ENCODE measurements around the gene SMIM14.
"Not testable (repeated sequence)": the region's sequence is repeated elsewhere in the genome, so short reads cannot be mapped to it uniquely, and the experiment has no call there.

The SMIM14 gene

DNA sequence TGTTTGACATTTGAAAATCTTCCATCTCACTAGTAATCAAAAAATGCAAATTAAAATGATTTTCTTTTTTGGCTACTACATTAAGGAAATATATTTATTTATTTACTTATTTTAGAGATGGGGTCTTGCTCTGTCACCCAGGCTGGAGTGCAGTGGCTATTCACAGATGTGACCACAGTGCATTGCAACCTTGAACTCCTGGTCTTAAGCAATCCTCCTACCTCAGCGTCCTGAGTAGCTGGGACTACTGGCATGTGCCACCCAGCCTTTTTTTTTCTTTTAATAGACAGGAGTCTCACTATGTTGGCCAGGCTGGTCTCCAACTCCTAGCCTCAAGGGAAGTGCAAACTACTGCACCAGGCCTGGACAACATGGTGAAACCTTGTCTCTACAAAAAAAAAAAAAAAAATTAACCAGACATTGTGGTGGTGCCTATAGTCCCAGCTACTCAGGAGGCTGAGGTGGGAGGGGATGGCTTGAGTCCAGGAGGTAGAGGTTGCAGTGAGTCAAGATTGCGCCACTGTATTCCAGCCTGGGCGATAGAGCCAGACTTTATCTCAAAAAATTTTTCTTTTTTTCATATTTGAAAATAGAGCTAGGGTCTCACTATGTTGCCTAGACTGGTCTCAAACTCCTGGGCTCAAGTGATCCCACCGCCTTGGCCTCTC is 4.4 kb upstream of the SMIM14 start:
- DNase-seq = no peak

DNA sequence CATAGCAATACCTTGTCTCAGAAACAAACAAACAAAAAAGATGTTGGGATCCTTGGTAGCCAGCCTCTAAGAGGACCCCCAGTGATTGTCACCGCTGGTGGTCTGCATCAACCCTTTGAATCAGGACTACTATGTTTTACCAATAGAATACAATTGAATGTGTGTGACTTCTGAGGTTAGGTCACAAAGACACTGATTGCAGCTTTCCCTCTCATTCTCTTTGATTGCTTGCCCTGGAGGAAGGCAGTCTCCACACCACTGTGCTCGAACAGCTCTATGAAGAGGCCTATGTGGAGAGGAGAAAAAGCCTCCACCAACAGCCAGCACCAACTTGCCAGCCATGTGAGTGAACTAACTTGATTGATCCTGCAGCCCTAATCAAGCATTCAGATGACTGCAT is 2.8 kb upstream of the SMIM14 start:
- DNase-seq = no peak

DNA sequence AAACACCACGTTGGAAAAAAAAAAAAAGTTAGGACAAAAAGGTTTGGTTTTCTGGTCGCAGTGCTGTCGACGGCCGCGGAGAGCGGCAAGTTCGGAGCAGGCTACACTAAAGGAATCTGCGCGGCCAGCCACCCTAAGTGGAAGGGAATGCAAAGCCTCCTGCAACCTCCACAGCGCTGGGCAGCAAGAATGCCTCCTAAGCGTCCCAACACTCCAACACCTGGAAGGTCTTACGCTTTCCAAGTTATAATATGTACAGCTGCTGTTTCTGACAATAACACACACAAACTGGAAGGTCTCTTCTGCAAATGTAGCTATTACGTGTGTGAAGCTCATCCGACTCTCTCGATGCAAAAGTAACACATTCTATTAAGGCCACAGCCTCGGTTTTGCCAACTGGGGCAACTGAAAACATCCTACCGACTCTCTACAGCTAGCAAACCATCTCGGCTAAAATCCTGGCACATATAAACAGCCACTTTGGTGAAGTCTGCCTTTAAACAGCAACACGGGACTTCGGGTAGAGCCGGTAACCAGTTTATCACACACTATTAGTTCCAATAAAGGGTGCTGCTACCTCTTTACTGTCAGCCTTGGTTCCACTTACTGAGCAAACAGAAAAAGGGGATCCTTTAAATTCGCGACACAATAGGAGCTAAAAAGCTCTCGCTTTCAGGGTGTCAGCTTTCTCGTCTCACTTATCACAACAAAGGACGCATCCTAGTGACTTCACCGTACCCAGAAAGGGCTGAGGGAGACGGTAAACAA is 895 bp downstream of the SMIM14 start:
- DNase-seq = peak; percentile 8

DNA sequence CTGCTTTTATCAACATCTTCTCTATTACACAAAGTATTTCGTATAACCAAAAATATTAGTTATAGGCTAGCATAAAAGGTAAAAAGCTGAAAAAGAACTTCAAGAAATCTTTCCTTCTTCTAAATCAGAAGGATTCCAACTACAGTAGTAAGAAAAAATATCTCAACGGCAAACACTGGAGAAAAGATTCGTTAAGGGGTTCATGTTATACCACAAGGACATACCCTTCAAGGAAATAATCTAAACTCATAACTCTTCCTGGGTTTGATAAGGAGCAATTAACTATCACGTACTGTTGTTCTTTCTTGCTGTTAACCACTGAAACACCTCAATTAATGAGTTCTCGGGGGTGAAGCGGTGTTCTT is 1.5 kb downstream of the SMIM14 start:
- DNase-seq = no peak

DNA sequence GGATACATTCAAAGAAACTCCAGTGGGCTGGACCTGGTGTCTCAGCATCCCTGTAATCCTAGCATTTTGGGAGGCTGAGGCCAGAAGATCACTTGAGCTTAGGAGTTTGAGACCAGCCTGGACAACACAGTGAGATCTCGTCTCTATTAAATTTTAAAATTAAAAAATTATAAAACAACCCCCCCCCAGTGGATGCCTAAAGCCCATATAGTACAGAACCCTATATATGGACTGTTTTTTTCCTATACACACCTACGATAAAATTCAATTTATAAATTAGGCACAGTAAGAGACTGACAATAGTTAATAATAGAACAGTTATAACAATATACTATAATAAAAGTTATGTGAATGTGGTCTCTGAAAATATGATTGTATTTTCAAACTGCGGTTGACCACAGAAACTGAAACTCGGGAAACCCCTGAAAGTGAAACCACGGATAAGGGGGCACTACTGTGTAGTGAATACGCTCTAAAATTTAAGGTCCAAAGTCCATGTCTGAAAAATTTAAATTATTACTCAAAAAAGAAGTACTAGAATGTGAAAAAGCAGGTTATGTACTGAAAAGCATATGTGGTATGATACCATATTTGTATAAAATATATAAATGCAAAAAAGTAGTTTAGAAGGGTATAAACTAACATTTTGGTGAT is 2.0 kb downstream of the SMIM14 start:
- no peak for DNase-seq

DNA sequence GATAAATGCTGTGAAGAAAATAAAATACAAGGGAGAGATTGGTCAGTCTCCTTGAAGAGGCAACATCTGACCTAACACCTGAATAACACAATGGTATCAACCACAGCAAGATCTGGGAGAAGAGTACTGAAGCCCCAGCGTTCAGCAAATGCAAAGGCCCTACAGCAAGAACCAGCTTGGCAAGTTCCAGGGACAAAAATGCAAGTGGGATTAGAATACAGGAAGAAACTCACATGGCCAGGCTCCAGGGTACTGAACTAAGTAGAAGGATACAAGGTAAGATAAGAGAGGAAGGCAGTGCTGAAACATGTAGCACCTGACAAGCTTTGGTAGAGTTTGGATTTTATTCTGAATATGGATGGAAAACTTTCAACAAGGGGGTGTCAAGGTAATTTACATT is 3.6 kb downstream of the SMIM14 start:
- no peak for DNase-seq

DNA sequence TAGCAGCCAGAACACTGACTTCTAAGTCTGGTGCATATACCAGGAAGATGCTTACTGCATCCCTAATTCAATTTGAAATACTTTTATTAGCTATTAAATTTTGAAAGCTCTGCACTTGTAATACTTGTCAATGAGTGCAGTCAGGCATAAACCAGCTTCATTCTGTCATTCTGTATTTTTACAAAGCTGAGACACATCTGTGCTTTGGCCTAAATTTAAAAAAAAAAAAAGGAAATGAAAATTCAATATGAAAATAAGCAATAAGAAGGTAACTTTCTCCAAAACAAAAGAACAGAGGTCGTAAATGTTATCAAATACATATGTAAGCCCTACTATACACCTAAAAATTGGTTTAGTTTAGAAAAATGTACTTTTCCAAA is 7.0 kb downstream of the SMIM14 start:
- no peak for DNase-seq

DNA sequence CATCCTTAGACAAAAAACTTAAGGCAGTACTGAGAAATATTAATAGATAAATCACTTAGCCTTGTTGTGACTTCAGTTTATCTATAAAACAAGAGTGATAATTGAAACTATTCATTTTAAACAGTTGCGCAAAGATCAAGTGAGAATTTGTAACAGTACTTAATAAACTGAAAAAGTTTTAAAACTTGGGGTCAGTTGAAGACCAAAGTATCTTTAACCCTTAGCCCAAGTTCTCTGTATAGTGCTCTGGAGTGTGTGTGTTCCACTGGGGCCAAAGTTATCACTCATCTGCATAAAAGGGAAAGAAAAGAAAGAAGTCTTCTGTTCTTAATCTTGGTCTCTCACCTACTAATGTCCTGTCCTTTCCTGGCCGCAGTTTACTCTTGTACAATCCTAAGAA is 11.3 kb downstream of the SMIM14 start:
- DNase-seq = no peak

DNA sequence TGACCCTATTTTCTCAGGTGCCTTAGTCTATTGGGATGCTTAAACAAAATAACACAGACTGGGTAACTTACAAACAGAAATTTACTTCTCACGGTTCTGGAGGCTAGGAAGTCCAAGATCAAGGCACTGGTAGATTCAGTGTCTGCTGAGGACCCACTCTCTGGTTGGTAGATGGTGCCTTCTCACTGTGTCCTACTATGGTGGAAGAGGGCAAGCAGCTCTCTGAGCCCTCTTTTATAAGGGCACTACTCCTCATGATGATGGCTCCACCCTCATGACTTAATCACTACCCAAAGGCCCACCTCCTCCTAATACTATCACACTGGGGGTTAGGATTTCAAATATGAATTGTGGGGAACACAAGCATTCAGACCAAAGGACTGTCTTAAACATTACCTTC is 11.8 kb downstream of the SMIM14 start:
- no peak for DNase-seq

DNA sequence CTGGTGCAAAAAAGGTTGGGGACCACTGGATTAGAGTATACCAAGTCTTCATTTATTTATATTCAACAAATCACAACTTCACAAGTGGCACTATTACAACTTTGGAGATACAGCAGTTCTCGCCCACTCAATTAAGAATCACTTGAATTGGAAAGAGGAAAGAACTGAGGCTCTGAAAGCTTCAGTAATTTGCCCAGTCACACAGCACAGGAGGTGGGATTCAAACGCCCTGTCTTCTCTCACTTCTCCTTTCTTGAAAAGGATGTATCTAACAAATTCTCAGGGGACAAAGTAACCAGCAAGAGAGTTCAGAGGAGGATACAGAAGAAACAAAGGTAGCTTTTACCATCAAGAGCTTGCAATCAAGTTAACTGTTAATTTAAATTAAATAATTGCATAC is 12.4 kb downstream of the SMIM14 start:
- DNase-seq = no peak

DNA sequence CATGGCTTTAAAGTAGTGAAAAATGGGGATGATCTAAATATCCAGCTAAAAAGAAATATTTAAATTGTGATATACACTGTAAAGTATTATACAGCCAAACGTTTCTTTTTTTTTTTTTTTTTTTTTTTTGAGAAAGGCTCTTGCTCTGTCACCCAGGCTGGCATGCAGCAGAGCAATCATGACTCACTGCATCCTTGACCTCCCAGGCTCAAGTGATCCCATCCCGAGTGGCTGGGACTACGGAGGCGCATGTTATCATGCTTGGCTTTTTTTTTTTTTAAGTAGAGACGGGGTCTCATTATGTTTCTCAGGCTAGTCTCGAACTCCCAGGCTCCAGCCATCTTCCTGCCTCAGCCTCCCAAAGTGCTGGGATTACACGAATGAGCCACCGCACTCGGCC is 17.1 kb downstream of the SMIM14 start:
- DNase-seq = no peak

DNA sequence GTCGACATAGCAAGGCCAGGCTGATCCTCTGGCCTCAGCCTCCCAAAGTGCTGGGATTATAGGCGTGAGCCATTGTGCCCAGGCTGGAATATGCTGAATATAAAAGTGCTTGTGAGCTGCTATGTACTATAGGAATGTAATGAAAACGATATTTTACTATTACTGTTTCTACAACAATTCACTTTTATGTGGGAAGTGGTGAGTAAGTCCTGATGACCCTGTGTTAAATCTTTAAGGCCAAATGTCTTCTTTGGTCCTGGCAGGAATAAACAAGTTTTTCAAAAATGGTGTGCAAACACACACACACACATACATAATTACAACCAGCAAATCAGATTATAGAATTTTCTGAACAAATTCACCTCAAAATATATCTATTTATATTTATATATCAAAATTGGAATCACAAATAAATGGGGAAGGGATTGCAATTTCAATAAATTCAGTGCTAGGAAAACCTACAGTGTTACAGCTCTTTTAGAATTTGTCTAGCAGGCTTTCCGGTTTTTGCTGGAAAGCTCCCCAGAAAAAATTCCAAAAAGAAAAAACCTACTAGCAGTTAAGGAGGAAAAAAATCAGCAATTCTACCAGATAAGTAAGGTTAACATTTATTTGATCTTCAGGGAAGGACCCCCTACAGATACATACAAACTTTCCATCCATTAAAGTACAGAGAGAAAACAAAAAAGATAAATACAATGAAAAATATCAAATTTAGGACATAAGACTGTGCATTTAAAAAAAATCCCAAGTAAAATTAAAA is 17.9 kb downstream of the SMIM14 start:
- no peak for DNase-seq

DNA sequence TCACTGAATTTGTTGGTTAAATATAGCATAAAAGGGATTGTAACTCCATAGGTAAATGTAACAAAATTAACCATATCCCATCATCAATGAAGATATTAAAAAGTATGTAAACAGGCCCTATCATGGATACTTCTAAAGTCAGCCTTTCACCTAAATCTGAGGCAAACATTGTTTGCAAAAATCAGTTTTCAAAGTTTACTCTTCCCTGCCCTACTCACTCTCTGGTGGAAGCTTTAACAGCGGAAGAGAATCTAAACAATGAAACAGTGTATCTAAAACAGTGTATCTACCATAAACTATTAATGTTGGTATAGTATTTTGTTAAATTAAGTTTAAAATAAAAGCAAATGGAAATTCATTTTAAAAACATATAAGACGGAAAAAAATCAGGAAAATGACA is 21.1 kb downstream of the SMIM14 start:
- no peak for DNase-seq

DNA sequence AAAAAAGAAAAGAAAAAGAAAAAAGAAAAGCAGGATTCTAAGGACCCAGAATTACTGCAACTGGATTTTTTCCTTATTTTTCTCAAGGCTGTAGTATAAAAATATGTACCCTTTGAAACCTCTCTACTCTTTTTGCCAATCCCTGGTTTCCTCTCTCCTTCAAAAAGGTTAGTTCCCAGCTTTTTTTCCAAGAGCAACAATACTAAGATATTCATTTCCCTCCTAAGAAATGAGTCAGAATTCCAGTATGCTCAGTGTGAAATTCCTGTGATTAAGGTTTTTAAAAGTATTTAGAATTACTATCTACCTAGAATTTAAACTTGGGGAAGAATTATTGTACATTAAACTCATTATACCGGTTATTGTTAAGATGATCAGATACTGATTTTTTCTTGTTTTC is 22.0 kb downstream of the SMIM14 start:
- DNase-seq = no peak

DNA sequence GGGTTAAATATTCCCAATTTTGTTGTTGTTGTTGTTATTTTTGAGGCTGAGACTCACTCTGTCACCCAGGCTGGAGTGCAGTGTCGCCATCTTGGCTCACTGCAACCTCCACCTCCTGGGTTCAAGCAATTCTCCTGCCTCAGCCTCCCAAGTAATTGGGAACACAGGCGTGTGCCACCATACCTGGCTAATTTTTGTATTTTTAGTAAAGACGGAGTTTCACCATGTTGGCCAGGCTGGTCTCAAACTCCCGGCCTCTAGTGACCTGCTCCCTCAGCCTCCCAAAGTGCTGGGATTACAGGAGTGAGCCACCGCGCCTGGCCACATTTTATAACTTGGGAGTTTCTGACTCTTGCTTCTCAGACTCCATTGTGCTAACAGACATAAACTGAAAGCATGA is 22.6 kb downstream of the SMIM14 start:
- not testable (repeated sequence) for DNase-seq

DNA sequence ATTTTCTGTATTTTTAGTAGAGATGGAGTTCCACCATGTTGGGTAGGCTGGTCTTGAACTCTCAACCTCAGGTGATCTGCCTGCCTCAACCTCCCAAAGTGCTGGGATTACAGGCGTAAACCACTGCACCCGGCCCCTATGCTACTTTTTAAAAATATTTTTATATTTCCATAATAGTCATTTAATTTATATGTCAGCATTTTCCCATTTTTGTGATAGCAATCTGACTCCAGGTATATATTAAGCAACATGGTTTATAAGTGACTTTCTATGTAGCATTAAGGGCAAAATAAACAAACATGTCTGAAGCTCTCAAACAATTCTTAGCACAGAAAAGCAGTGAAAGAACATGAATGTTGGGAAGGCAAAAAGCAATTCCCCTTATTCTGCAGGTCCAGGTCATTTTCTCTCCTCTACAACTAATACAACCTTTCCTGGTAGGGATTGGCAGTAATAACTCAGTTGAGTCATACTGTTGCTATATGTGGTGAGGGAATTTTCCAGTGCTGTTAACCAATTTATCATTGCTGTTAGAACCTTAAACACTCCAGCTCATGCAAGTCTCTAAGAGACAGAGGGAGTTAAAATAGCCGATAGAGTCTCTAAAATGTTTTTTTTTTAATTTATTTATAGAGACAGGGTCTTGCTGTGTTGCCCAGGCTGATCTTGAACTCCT is 24.0 kb downstream of the SMIM14 start:
- no peak for DNase-seq

DNA sequence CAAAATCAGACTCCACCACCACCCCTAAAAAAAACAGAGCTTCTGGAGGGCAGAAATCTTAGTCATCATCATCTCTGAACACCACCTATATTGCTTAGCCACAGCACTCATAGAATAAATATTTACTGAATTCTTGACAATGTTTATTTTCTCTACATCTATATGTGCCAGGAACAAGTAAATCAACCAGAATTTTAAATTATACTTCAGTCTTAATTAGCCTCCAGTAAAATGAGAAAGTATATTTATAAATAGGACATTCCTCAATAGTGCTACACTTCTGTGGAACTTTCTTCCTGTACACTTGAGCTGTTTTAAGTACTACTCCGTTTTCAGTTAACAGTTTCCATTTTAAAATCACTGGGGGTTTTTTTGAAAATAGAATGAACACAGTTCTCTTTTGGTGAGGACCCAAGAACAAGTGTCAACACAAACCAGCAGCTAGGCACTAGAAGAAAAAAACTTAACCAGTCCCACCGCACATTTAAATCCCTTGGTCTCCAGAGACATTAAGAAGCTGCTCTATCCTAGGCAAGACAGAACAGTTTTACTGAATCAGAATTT is 25.5 kb downstream of the SMIM14 start:
- no peak for DNase-seq

DNA sequence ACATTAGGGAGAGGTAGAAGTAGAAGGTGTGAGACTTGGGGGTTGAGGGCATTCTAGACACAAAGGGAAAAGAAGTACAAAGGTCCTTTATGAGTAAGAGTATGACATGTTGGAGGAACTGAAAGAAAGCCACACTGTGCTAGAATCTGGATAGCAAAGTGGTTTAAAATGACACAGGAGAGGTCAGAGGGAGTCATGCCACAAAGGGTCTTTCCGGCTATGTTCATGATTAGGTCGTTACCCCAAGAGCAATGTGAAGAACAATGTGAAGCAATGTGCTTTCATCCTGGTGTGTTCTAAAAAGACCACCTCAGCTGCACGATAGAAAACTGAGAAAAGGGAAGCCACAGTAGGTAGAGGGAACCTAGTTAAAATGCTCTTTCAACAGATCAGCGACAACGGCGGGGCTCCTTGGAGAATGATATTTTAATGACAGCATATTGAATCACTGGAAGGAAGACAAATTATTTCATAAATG is 29.2 kb downstream of the SMIM14 start:
- no peak for DNase-seq

DNA sequence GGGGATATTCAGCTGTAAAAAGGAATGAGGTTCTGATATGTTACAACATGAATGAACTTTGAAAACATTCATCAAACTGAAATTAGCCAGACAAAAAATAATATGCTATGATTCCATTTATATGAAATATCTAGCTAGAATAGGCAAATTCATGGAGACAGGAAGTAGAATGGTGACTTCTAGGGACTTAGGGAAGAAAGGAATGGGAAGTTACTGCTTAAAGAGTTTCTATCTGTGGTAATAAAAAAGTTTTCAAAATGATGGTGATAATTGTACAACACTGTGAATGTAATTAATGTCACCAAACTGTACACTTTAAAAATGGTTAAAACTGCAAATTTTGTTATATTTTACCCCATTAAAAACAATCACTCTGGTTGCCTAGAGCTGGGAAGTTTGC is 30.2 kb downstream of the SMIM14 start:
- no peak for DNase-seq

DNA sequence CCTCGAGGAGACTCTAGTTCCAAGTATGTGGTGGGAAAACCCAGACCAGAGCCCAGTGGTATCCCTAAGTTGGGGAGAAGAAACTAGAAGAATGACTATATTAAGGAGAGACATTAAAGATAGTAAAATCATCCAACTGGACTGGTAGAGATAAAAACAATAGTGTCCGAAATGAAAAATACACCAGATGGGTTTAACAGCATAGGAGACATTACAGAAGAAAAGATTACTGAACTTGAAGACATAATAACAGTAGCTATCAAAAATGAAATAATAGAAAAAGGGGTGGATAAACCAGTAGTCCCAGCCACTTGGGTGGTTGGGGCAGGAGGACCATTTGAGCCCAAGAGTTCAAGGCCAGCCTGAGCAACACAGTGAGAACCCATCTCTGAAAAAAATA is 31.9 kb downstream of the SMIM14 start:
- DNase-seq = no peak

DNA sequence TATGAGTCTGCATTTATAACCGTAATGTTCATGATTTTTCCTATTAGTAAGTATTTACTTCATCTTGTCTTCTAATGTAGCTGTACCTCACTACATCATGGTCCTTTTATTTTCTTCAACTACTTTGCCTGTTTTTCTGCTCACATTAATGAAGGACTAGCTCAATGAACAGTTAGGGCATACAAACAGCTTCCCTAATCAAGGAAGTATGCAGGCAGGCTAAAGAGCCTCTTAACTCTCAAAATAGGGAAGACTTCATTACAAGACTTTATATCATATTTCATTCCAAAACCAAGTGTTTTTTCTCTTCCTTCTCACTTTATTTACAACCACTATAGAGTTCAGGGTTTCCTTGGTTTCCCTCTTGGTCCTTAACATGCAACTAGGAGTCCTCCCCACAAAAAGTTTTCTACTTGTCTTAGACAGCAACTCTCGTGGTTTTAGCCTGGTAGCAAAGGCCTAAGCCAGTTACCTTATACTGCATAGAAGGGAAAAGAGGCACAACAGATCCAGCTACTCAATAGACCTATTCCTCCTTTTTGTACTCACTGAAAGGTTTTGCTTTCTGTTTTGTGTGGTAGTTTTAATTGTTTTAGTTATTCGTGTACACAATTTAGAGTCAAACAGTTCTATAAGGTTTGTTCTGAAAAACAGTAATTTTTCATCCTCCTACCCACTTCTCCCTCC is 40.8 kb downstream of the SMIM14 start:
- no peak for DNase-seq

DNA sequence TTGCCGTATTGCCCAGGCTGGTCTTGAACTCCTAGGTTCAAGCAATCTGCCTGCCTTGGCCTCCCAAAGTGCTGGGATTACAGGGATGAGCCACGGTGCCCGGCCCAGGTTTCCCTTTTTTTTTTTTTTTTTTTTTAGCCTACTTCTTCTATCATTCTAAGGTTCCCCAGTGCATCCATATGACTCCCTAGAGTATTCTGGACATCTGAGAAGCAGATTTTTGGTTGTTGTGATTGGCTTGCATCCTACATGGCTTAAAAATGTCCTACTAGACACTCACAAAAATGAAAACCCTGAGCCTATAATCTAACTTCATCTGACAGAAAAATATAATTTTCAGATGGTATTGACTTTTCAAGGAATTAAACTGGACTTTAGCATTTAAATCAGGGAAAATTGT is 41.7 kb downstream of the SMIM14 start:
- no peak for DNase-seq
